ENCODE results near the gene RAB44. TPM values are rescaled to one million over a fixed set of nuclear protein-coding genes. Genes with fewer than 3 reads are reported as not detected.

Gene RAB44
- total RNA-seq, 1 experiment from 2014 or later, result 0.05 TPM

DNA sequence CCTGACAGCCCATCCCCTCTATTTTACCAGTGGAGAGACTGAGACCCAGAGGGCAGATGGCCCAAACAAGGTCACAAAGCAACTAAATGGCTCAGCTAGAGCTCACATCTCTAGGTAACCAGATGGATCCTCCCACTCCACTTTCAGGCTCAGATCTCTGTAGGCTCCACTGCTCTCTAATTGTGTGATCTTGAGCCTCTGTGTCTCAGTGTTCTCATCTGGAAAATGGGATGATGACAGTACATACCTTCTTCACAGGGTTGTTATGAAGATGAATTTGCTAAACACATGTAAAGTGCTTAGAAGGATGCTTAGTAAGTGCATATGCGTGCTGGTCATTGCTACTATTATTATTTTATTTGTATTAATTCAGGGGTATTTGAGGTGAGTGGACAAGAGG, 40.5 kb downstream of the RAB44 start:
- Histone ChIP-seq H2AFZ (ENCODE audit: low read depth, low read length, poor library complexity, severe bottlenecking) (no peak overlapping the region), H3K9ac (ENCODE audit: low read length) (no peak overlapping the region), H3K4me3 (replicated peaks in 1 of 2; ENCODE audit: low read depth in 1 of 2, low read length in 2 of 2) (no peak overlapping the region), H3K27me3 (ENCODE audit: insufficient read depth, low read length) (no peaks in the 10 kb centered on the region), H4K20me1 (ENCODE audit: insufficient read depth) (no peaks in the 10 kb centered on the region), H3K27ac (ENCODE audit: low read depth, low read length) (no peak overlapping the region), H3K9me2 (ENCODE audit: insufficient read depth) (no peaks in the 10 kb centered on the region), H3K4me1 (ENCODE audit: control insufficient read depth in 1 of 2, insufficient read depth in 2 of 2, low read length in 2 of 2) (no peaks in the 10 kb centered on the region), H3K36me3 (ENCODE audit: control insufficient read depth in 1 of 2, insufficient read depth in 2 of 2, low read length in 2 of 2) (no peaks in the 10 kb centered on the region), H3K4me2 (ENCODE audit: low read length) (no peak overlapping the region), H3K9me3 (ENCODE audit: control insufficient read depth in 1 of 2, insufficient read depth in 1 of 2, low read depth in 1 of 2, low read length in 2 of 2) (no peaks in the 10 kb centered on the region), H3K79me2 (ENCODE audit: insufficient read depth, low read length) (no peaks in the 10 kb centered on the region)
- no peak for ATAC-seq
- intact Hi-C loops (cut with micrococcal nuclease), result no loop called here
- no peak for TF ChIP-seq EZH2 (IDR thresholded peaks at IDR 0.05)
- TF ChIP-seq POLR2A (IDR thresholded peaks at IDR 0.05; ENCODE audit: borderline replicate concordance, extremely low read depth, insufficient read depth, insufficient read length), result no peak
- no peak for TF ChIP-seq POLR2AphosphoS5 (IDR thresholded peaks at IDR 0.05; ENCODE audit: low read depth, low read length)
- TF ChIP-seq TCF7L2 (IDR thresholded peaks at IDR 0.05; ENCODE audit: borderline replicate concordance, extremely low read depth, insufficient read depth, insufficient read length), result no peak
- TF ChIP-seq ZBTB33 (IDR thresholded peaks at IDR 0.05; ENCODE audit: extremely low read depth, insufficient replicate concordance, low read length), result no peak
- TF ChIP-seq RAD21 (IDR thresholded peaks at IDR 0.05; ENCODE audit: low read depth), result no peak
- no peak for TF ChIP-seq SRF (IDR thresholded peaks at IDR 0.05; ENCODE audit: low read depth)
- TF ChIP-seq JUND (IDR thresholded peaks at IDR 0.05), result no peak
- TF ChIP-seq, protein P1, sequence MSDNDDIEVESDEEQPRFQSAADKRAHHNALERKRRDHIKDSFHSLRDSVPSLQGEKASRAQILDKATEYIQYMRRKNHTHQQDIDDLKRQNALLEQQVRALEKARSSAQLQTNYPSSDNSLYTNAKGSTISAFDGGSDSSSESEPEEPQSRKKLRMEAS (IDR thresholded peaks at IDR 0.05), result no peak
- no peak for TF ChIP-seq ELF1 (IDR thresholded peaks at IDR 0.05; ENCODE audit: borderline replicate concordance, low read depth)
- no peak for TF ChIP-seq SIN3A (IDR thresholded peaks at IDR 0.05; ENCODE audit: low read depth)
- ChIA-PET POLR2A (no interaction called here), RAD21 (ENCODE audit: low non-redundant PET in 1 of 2, low total read pairs in 2 of 2, uncharacterized antibody in 2 of 2, unreplicated experiment in 2 of 2) (no interaction called here), CTCF (no interaction called here)
- DNase-seq (ENCODE audit: low read depth, low spot score), result no peak
- no TSS peak for BruUV-seq (replicated peaks)

Data from HCT116 (cell line).